GM10248 (cell line): ENCODE data around the gene OLIG1.

ENCODE experiments used
- CTCF ChIA-PET: fragments of 300-600 bp; sonication (Branson Sonifier 250); formaldehyde crosslinking; extraction: SDS; loops from one replicate; lab custom pipeline; 2021; ENCODE audit warnings: antibody characterized with exemption; lab: Yijun Ruan, JAX
- POLR2A ChIA-PET: fragments of 350-650 bp; sonication (Branson Sonifier 250); formaldehyde crosslinking; extraction: SDS; loops from one replicate; lab custom pipeline; 2020; ENCODE audit warnings: antibody characterized with exemption; lab: Yijun Ruan, JAX
- DNase-seq: peaks from one replicate; pipeline ENCODE4 v3.0.0; 2012; ENCODE audit errors: extremely low spot score
- TF ChIP-seq, protein P1 (sequence below): IDR thresholded peaks from 2 replicates; pipeline ENCODE4 v1.5.1; 2012; ENCODE audit warnings: mild to moderate bottlenecking, low read depth; ENCODE audit errors: extremely low read depth, missing control alignments, control extremely low read depth

The OLIG1 gene

DNA sequence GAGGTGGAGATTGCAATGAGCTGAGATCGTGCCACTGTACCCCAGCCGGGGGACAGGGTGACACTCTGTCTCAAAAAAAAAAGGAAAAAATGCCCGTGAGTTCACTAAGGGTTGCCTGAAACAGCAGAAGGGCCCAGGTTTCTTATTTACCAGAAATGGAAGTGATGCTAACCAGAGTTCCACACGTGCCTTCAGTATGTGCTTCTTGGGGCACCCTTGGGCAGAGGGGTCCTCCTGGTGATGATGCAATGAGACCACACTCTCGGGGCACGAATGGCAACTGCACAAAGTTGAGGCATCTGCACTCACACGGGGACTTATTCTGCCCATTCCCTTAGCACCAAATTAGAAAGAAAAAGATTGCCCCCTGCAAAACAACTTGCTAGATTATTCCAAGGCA, 29.2 kb downstream of the OLIG1 start:
- TF ChIP-seq, protein P1, sequence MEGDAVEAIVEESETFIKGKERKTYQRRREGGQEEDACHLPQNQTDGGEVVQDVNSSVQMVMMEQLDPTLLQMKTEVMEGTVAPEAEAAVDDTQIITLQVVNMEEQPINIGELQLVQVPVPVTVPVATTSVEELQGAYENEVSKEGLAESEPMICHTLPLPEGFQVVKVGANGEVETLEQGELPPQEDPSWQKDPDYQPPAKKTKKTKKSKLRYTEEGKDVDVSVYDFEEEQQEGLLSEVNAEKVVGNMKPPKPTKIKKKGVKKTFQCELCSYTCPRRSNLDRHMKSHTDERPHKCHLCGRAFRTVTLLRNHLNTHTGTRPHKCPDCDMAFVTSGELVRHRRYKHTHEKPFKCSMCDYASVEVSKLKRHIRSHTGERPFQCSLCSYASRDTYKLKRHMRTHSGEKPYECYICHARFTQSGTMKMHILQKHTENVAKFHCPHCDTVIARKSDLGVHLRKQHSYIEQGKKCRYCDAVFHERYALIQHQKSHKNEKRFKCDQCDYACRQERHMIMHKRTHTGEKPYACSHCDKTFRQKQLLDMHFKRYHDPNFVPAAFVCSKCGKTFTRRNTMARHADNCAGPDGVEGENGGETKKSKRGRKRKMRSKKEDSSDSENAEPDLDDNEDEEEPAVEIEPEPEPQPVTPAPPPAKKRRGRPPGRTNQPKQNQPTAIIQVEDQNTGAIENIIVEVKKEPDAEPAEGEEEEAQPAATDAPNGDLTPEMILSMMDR: no peak
- POLR2A ChIA-PET: no interaction called here
- no peak for DNase-seq
- CTCF ChIA-PET: no interaction called here

DNA sequence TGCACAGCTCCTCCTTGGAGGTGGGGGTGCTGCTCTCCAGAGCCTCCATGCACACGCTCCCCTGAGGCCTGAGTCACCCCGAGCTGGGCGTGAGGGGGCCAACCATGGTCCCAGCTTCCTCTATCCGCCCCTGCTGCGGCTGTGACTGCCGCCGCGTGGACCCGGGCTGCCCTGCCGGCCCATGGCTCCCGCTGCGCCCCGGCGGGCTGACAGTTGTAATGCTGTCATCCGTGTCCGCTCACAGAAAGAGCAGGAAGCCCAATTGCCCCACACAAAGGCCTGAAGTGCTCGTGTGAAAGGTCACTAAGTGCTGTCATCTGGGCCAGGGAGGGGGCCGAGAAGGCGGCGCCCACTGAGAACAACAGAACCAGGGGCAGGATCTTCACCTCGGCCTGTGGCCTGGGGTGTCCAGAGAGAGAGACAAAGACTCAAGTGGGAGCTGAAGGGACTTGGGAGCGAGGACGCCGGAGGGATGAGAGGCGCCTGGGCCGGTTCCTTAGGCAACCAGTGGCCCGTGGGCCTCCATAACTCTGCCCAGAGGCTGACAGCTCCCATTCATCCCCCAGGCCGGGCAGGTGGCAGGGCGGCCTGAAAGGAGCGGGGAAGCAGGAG, 31.5 kb downstream of the OLIG1 start:
- CTCF ChIA-PET: interaction anchor here (1.9 kb wide), 1 partner anchor 14 kb away, joined by 4 read pairs; no protein-coding TSS in a partner anchor
- no peak for DNase-seq
- POLR2A ChIA-PET: no interaction called here
- TF ChIP-seq, protein P1: no peak

GRCh38 chr21:33105088-33105487, 35.1 kb downstream of the OLIG1 start:
- POLR2A ChIA-PET: no interaction called here
- TF ChIP-seq, protein P1: no peak
- CTCF ChIA-PET: no interaction called here
- no peak for DNase-seq

DNA sequence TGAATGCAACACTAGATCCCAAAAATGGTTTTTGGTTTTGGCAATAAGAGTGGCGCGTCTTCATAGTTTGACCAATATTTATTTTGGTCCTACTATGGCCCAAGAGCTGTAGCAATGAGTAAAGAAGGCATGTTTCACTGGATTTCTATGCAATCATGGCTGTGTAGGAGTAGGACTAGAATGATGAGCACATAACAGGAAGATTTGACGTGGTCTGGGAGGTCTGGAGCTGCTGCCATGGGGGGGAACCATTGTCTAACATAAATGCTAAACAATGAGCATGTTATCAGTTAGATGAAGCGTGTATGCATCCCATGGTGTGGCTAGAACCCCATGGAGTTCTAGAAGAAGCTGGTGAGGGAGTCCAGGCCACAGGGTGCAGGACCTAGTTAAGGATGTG, 38.3 kb downstream of the OLIG1 start:
- DNase-seq: no peak
- POLR2A ChIA-PET: no interaction called here
- TF ChIP-seq, protein P1: no peak

DNA sequence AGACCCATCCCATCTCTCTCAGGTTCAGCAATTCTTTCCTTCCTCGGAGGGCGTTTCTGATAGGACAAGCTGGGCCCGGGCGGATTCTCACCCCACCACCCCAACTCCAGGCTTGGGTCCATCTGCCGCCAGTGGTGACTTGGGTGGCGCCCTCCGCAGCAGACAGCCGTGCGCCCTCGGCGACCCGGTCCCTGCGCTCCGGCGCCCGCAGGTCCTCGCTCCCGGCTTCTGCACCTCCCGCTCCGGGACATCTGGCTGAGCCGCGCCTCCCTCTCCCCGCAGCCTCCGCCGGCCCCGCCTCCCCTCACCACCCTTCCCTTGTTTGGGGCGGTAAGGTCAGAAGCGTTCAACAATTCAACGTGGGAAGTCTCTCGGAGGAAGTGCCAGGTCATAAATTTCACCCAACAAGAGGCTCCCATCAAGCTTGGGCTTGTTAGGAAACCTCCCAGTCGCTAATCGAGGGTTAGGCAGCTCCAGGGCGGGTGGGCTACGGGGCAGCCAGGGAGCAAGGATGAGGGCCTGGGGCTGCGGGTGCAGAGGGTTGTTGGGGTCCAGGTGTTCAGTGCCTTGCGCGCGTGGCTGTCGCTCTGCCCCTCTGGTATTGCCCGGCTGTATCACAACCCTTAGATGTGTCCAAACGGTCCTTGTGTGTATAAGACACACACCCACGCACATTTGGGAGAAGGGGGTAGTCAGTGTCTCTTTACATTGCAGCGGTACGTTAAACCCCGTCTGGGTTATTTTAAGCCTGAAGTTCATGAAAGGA, 39.8 kb downstream of the OLIG1 start:
- TF ChIP-seq, protein P1: no peak
- DNase-seq: no peak
- CTCF ChIA-PET: no interaction called here
- POLR2A ChIA-PET: no interaction called here

More for the DNA sequence above, 38.3 kb downstream of the OLIG1 start:
- CTCF ChIA-PET: no interaction called here

GRCh38 chr21:33110340-33110715, 40.4 kb downstream of the OLIG1 start:
- ChIA-PET CTCF (no interaction called here), POLR2A (no interaction called here)
- no peak for DNase-seq
- TF ChIP-seq, protein P1: no peak
